ENCODE results near the gene ZYG11A. TPM values are rescaled to one million over a fixed set of nuclear protein-coding genes. Genes with fewer than 3 reads are reported as not detected.
"Not testable (repeated sequence)": the region's sequence is repeated elsewhere in the genome, so short reads cannot be mapped to it uniquely, and the experiment has no call there.

ZYG11A gene
- total RNA-seq, 1 donor from 2014 or later: not detected

DNA sequence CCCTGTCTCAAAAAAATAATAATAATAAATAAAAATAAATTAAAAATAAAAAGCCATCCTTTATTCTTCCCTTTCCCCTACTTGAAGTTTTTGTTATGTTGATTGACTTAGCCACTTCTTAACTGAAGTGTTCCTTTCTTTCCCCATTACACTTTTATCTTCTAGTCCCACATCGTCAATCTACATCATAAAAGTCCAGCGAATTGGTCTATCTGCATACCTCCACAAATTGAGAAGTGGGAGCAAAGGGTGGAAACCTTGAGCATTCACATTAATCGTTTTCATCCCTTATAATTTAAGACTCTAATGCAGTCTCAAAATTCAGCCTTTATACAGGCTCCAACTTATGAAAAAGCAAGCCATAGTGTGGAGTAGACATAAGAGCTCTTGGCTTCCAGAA lies 6.5 kb upstream of the ZYG11A start:
- Histone ChIP-seq H3K4me1 (ENCODE audit: control insufficient read depth in 3 of 3, insufficient read depth in 3 of 3, low read length in 3 of 3) (no peaks in the 10 kb centered on the region), H3K27me3 (ENCODE audit: control insufficient read depth in 3 of 3, insufficient read depth in 3 of 3, low read length in 3 of 3) (no peaks in the 10 kb centered on the region), H3K27ac (ENCODE audit: low read depth, low read length) (no peak overlapping the region), H3K36me3 (ENCODE audit: control insufficient read depth in 3 of 3, insufficient read depth in 3 of 3, low read length in 3 of 3) (no peaks in the 10 kb centered on the region), H3K4me3 (ENCODE audit: low read length in 3 of 3) (no peak overlapping the region), H3K9me3 (ENCODE audit: control insufficient read depth in 3 of 3, low read length in 3 of 3) (no peaks in the 10 kb centered on the region), H3K9ac (ENCODE audit: low read depth in 1 of 3, low read length in 3 of 3) (no peak overlapping the region)

- not testable (repeated sequence) for H3K36me3 ChIP-seq (ENCODE audit: control insufficient read depth in 3 of 3, insufficient read depth in 3 of 3, low read length in 3 of 3); H3K4me1 ChIP-seq (ENCODE audit: control insufficient read depth in 3 of 3, insufficient read depth in 3 of 3, low read length in 3 of 3); H3K9ac ChIP-seq (ENCODE audit: low read depth in 1 of 3, low read length in 3 of 3); H3K4me3 ChIP-seq (ENCODE audit: low read length in 3 of 3); H3K9me3 ChIP-seq (ENCODE audit: control insufficient read depth in 3 of 3, low read length in 3 of 3); H3K27ac ChIP-seq (ENCODE audit: low read depth, low read length)
- peaks cover 9 to 21% (median 17%) of the 10 kb centered on the region in 3 donors for H3K27me3 ChIP-seq (ENCODE audit: control insufficient read depth in 3 of 3, insufficient read depth in 3 of 3, low read length in 3 of 3)
Observed at GRCh38 chr1:52839175-52839574, 3.4 kb upstream of the ZYG11A start.

- not testable (repeated sequence) for H3K9ac ChIP-seq (ENCODE audit: low read depth in 1 of 3, low read length in 3 of 3); H3K4me1 ChIP-seq (ENCODE audit: control insufficient read depth in 3 of 3, insufficient read depth in 3 of 3, low read length in 3 of 3); H3K27ac ChIP-seq (ENCODE audit: low read depth, low read length); H3K36me3 ChIP-seq (ENCODE audit: control insufficient read depth in 3 of 3, insufficient read depth in 3 of 3, low read length in 3 of 3); H3K9me3 ChIP-seq (ENCODE audit: control insufficient read depth in 3 of 3, low read length in 3 of 3); H3K4me3 ChIP-seq (ENCODE audit: low read length in 3 of 3)
- H3K27me3 ChIP-seq (ENCODE audit: control insufficient read depth in 3 of 3, insufficient read depth in 3 of 3, low read length in 3 of 3): peaks cover 9 to 22% (median 17%) of the 10 kb centered on the region in 3 donors
Observed at GRCh38 chr1:52845119-52845518, 2.6 kb downstream of the ZYG11A start.

GRCh38 chr1:52848423-52848822 lies 5.9 kb downstream of the ZYG11A start:
- no peak overlapping the region for H3K4me3 ChIP-seq (ENCODE audit: low read length in 3 of 3)
- H3K4me1 ChIP-seq (ENCODE audit: control insufficient read depth in 3 of 3, insufficient read depth in 3 of 3, low read length in 3 of 3): no peaks in the 10 kb centered on the region
- no peak overlapping the region for H3K9ac ChIP-seq (ENCODE audit: low read depth in 1 of 3, low read length in 3 of 3)
- H3K27me3 ChIP-seq (ENCODE audit: control insufficient read depth in 3 of 3, insufficient read depth in 3 of 3, low read length in 3 of 3): peaks cover 0 to 8% (median 6%) of the 10 kb centered on the region in 3 donors
- H3K9me3 ChIP-seq (ENCODE audit: control insufficient read depth in 3 of 3, low read length in 3 of 3): no peaks in the 10 kb centered on the region
- H3K27ac ChIP-seq (ENCODE audit: low read depth, low read length): no peak overlapping the region
- no peaks in the 10 kb centered on the region for H3K36me3 ChIP-seq (ENCODE audit: control insufficient read depth in 3 of 3, insufficient read depth in 3 of 3, low read length in 3 of 3)

- no peaks in the 10 kb centered on the region for H3K36me3 ChIP-seq (ENCODE audit: control insufficient read depth in 3 of 3, insufficient read depth in 3 of 3, low read length in 3 of 3)
- no peaks in the 10 kb centered on the region for H3K27me3 ChIP-seq (ENCODE audit: control insufficient read depth in 3 of 3, insufficient read depth in 3 of 3, low read length in 3 of 3)
- no peak overlapping the region for H3K9ac ChIP-seq (ENCODE audit: low read depth in 1 of 3, low read length in 3 of 3)
- no peaks in the 10 kb centered on the region for H3K4me1 ChIP-seq (ENCODE audit: control insufficient read depth in 3 of 3, insufficient read depth in 3 of 3, low read length in 3 of 3)
- H3K27ac ChIP-seq (ENCODE audit: low read depth, low read length): no peak overlapping the region
- H3K9me3 ChIP-seq (ENCODE audit: control insufficient read depth in 3 of 3, low read length in 3 of 3): no peaks in the 10 kb centered on the region
- no peak overlapping the region for H3K4me3 ChIP-seq (ENCODE audit: low read length in 3 of 3)
Observed at GRCh38 chr1:52850951-52851350, 8.4 kb downstream of the ZYG11A start.

- H3K4me1 ChIP-seq (ENCODE audit: control insufficient read depth in 3 of 3, insufficient read depth in 3 of 3, low read length in 3 of 3): peaks cover 0 to 5% (median 0%) of the 10 kb centered on the region in 3 donors
- no peak overlapping the region for H3K27ac ChIP-seq (ENCODE audit: low read depth, low read length)
- H3K9me3 ChIP-seq (ENCODE audit: control insufficient read depth in 3 of 3, low read length in 3 of 3): no peaks in the 10 kb centered on the region
- no peak overlapping the region for H3K9ac ChIP-seq (ENCODE audit: low read depth in 1 of 3, low read length in 3 of 3)
- H3K27me3 ChIP-seq (ENCODE audit: control insufficient read depth in 3 of 3, insufficient read depth in 3 of 3, low read length in 3 of 3): no peaks in the 10 kb centered on the region
- H3K4me3 ChIP-seq (ENCODE audit: low read length in 3 of 3): no peak overlapping the region
- no peaks in the 10 kb centered on the region for H3K36me3 ChIP-seq (ENCODE audit: control insufficient read depth in 3 of 3, insufficient read depth in 3 of 3, low read length in 3 of 3)
Observed at GRCh38 chr1:52852854-52853253, 10.3 kb downstream of the ZYG11A start.

- peaks cover 0 to 5% (median 0%) of the 10 kb centered on the region in 3 donors for H3K4me1 ChIP-seq (ENCODE audit: control insufficient read depth in 3 of 3, insufficient read depth in 3 of 3, low read length in 3 of 3)
Observed at GRCh38 chr1:52855584-52855983, 13.0 kb downstream of the ZYG11A start.

GRCh38 chr1:52856026-52856425 lies 13.5 kb downstream of the ZYG11A start:
- H3K9me3 ChIP-seq (ENCODE audit: control insufficient read depth in 3 of 3, low read length in 3 of 3): no peaks in the 10 kb centered on the region
- H3K4me1 ChIP-seq (ENCODE audit: control insufficient read depth in 3 of 3, insufficient read depth in 3 of 3, low read length in 3 of 3): peaks cover 0 to 5% (median 0%) of the 10 kb centered on the region in 3 donors
- no peak overlapping the region for H3K9ac ChIP-seq (ENCODE audit: low read depth in 1 of 3, low read length in 3 of 3)
- no peak overlapping the region for H3K4me3 ChIP-seq (ENCODE audit: low read length in 3 of 3)
- no peak overlapping the region for H3K27ac ChIP-seq (ENCODE audit: low read depth, low read length)
- no peaks in the 10 kb centered on the region for H3K27me3 ChIP-seq (ENCODE audit: control insufficient read depth in 3 of 3, insufficient read depth in 3 of 3, low read length in 3 of 3)
- no peaks in the 10 kb centered on the region for H3K36me3 ChIP-seq (ENCODE audit: control insufficient read depth in 3 of 3, insufficient read depth in 3 of 3, low read length in 3 of 3)

More at GRCh38 chr1:52855584-52855983, 13.0 kb downstream of the ZYG11A start:
- H3K9ac ChIP-seq (ENCODE audit: low read depth in 1 of 3, low read length in 3 of 3): no peak overlapping the region
- H3K9me3 ChIP-seq (ENCODE audit: control insufficient read depth in 3 of 3, low read length in 3 of 3): no peaks in the 10 kb centered on the region
- H3K27me3 ChIP-seq (ENCODE audit: control insufficient read depth in 3 of 3, insufficient read depth in 3 of 3, low read length in 3 of 3): no peaks in the 10 kb centered on the region
- no peaks in the 10 kb centered on the region for H3K36me3 ChIP-seq (ENCODE audit: control insufficient read depth in 3 of 3, insufficient read depth in 3 of 3, low read length in 3 of 3)
- no peak overlapping the region for H3K27ac ChIP-seq (ENCODE audit: low read depth, low read length)
- no peak overlapping the region for H3K4me3 ChIP-seq (ENCODE audit: low read length in 3 of 3)

DNA sequence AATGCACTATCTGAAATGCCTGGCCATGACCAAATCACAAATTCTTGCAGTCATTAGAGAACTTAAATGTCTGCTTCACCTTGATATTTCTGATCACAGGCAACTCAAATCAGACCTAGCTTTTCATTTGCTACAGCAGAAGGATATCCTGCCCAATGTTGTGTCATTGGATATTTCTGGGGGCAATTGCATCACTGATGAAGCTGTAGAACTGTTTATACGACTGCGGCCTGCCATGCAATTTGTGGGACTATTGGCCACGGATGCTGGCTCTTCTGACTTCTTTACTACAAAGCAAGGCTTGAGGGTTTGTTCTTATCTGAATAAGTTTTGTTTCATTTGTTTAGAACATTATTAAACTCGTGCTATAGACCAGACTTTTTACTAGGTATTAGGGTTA lies 14.9 kb downstream of the ZYG11A start:
- Histone ChIP-seq H3K9me3 (ENCODE audit: control insufficient read depth in 3 of 3, low read length in 3 of 3) (no peaks in the 10 kb centered on the region), H3K27ac (ENCODE audit: low read depth, low read length) (no peak overlapping the region), H3K4me1 (ENCODE audit: control insufficient read depth in 3 of 3, insufficient read depth in 3 of 3, low read length in 3 of 3) (peaks cover 0 to 5% (median 0%) of the 10 kb centered on the region in 3 donors), H3K27me3 (ENCODE audit: control insufficient read depth in 3 of 3, insufficient read depth in 3 of 3, low read length in 3 of 3) (no peaks in the 10 kb centered on the region), H3K9ac (ENCODE audit: low read depth in 1 of 3, low read length in 3 of 3) (no peak overlapping the region), H3K36me3 (ENCODE audit: control insufficient read depth in 3 of 3, insufficient read depth in 3 of 3, low read length in 3 of 3) (no peaks in the 10 kb centered on the region), H3K4me3 (ENCODE audit: low read length in 3 of 3) (no peak overlapping the region)

DNA sequence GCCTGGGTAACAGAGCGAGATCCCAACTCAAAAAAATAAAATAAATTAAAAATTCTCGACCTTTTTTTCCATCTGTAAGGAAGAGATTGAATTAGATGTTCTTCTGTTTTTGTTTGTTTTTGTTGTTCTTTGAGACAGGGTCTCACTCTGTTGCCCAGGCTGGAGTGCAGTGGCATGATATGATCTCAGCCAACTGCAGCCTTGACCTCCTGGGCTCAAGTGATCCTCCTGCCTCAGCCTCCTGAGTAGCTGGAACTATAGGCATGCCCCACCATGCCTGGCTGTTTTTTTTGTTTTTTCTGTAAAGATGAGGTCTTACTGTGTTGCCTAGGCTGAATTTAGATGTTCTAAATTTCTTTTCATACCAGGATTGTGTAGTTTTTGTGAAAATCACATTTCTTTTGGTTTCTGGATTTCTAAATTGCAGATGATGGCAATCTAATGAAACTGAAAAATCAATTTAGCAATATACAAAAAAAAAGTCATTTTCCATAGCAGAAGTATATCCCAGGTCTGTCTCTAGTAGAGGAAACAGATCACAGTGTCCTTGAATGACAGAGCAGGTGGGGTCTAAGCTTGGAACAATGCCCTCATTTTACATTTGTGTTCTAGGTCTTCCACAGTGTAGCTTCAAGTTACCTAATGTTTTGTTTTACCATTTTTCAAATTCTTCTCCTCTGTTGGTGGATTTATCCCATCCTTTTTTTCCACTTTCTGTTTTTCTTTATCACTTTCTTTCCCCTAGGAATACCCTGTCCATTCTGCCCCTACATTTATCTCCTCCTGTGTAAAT lies 20.3 kb downstream of the ZYG11A start:
- Histone ChIP-seq H3K9me3 (ENCODE audit: control insufficient read depth in 3 of 3, low read length in 3 of 3) (no peaks in the 10 kb centered on the region), H3K36me3 (ENCODE audit: control insufficient read depth in 3 of 3, insufficient read depth in 3 of 3, low read length in 3 of 3) (no peaks in the 10 kb centered on the region), H3K4me1 (ENCODE audit: control insufficient read depth in 3 of 3, insufficient read depth in 3 of 3, low read length in 3 of 3) (no peaks in the 10 kb centered on the region), H3K4me3 (ENCODE audit: low read length in 3 of 3) (no peak overlapping the region), H3K9ac (ENCODE audit: low read depth in 1 of 3, low read length in 3 of 3) (no peak overlapping the region), H3K27me3 (ENCODE audit: control insufficient read depth in 3 of 3, insufficient read depth in 3 of 3, low read length in 3 of 3) (no peaks in the 10 kb centered on the region), H3K27ac (ENCODE audit: low read depth, low read length) (no peak overlapping the region)

Measured in skeletal muscle tissue (tissue), 4 donors.